GM19452 (cell line): ENCODE results near the gene NPPA.

ENCODE experiments used
- ATAC-seq: cut with Tn5 transposase; IDR thresholded peaks from one replicate; pipeline ENCODE4 v1.9.1; 2021; ENCODE audit not compliant: unreplicated experiment

Gene NPPA

GRCh38 chr1:11874624-11875023 lies 27.0 kb upstream of the NPPA start:
- ATAC-seq: no peak

GRCh38 chr1:11874258-11874562 lies 26.6 kb upstream of the NPPA start:
- ATAC-seq: no peak

- no peak for ATAC-seq
These were observed 26.0 kb upstream of the NPPA start for GRCh38 chr1:11873395-11874257.

GRCh38 chr1:11872545-11872944 lies 25.0 kb upstream of the NPPA start:
- no peak for ATAC-seq

GRCh38 chr1:11869650-11870207 lies 22.1 kb upstream of the NPPA start:
- no peak for ATAC-seq

- ATAC-seq: no peak
These were observed 21.5 kb upstream of the NPPA start for GRCh38 chr1:11869104-11869503.

- ATAC-seq: no peak
These were observed 20.9 kb upstream of the NPPA start for GRCh38 chr1:11868331-11868980.

GRCh38 chr1:11862890-11863289 lies 15.3 kb upstream of the NPPA start:
- no peak for ATAC-seq

- ATAC-seq: no peak
These were observed 13.0 kb upstream of the NPPA start for GRCh38 chr1:11860587-11860986.

- ATAC-seq: no peak
These were observed 12.5 kb upstream of the NPPA start for GRCh38 chr1:11860083-11860482.

- no peak for ATAC-seq
These were observed 11.6 kb upstream of the NPPA start for GRCh38 chr1:11858968-11859871.

- ATAC-seq: no peak
These were observed 11.0 kb upstream of the NPPA start, which contains the start of gene NPPB for GRCh38 chr1:11858613-11858967. Gene NPPB (minus strand): TSS chr1:11858945. CDS start chr1:11858833, 112 bp downstream.

- no peak for ATAC-seq
These were observed 10.6 kb upstream of the NPPA start for GRCh38 chr1:11858158-11858557.

GRCh38 chr1:11857164-11857851 lies 9.7 kb upstream of the NPPA start:
- no peak for ATAC-seq

- ATAC-seq: no peak
These were observed 9.1 kb upstream of the NPPA start for GRCh38 chr1:11856698-11857097.

- ATAC-seq: no peak
These were observed 7.8 kb upstream of the NPPA start for GRCh38 chr1:11855430-11855829.

- ATAC-seq: no peak
These were observed 6.9 kb upstream of the NPPA start for GRCh38 chr1:11854519-11854918.

GRCh38 chr1:11851180-11851579 lies 3.6 kb upstream of the NPPA start:
- no peak for ATAC-seq

- ATAC-seq: no peak
These were observed 2.6 kb upstream of the NPPA start for GRCh38 chr1:11850156-11850555.

GRCh38 chr1:11848373-11848700 lies 754 bp upstream of the NPPA start:
- no peak for ATAC-seq
